Stimulated activated CD4-positive, alpha-beta T cell treated with anti-CD3 and anti-CD28 coated beads, Interleukin-12 subunit alpha, Interleukin-12 subunit beta, amount 100 ng/mL, for 4 hours (primary cell): ENCODE data around the gene TGFA.
A peak's percentile ranks its signal among the peaks of the same experiment; 100 is the strongest.

Source experiments
- DNase-seq: peaks from one replicate; pipeline ENCODE4 v3.0.0-alpha.2; 2020

The TGFA gene

GRCh38 chr2:70553584-70554337 lies at the start of gene TGFA:
Gene TGFA, minus strand, starts transcription at chr2:70553826. Its CDS starts 59 bp downstream, at chr2:70553767.
- DNase-seq, result peak; percentile 59

GRCh38 chr2:70603066-70603465 lies 49.4 kb upstream of the TGFA start:
- DNase-seq, result no peak

- DNase-seq, result no peak
Observed at GRCh38 chr2:70598197-70598596, 44.6 kb upstream of the TGFA start.

GRCh38 chr2:70596739-70597138 lies 43.1 kb upstream of the TGFA start:
- no peak for DNase-seq

DNA sequence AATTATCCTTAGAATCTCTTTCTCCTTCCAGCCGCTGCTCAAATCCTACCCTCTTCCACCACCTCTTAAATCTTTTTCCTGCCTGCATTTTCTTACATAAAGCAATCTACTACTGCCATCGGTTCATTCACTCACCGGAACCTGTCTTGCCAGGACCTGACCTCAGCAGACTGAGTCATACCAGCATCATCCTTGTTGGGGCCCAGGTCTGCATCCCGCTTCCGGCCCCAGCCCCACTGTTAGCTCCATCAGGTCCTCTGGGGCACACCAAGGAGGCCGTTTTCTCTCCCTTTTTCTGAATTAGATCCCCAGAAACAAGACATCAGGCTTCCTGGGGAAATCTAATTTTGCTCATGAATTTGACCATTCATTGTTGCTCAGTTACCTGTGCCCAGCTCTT lies 42.7 kb upstream of the TGFA start:
- no peak for DNase-seq

GRCh38 chr2:70583091-70583490 lies 29.5 kb upstream of the TGFA start:
- no peak for DNase-seq

DNA sequence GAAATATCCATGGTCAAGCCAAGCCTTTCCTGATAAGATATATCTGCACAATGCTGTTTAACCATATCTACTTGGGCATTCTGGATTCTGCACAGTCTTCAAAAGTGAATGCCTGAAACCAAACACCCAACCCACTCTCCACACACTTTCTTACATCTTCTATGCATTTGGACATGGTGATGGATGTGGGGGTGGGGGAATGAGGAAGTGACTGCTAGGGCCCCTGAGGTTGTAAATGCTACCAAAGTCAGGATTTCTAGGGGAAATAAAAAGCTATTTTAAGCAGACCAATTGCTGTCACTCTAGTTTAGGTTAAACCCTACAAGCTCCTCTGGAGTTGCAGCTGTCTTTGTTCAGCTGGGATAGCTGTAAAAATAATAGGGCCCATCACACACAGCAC lies 26.7 kb upstream of the TGFA start:
- DNase-seq, result no peak

- no peak for DNase-seq
Observed at GRCh38 chr2:70574618-70575017, 21.0 kb upstream of the TGFA start.

DNA sequence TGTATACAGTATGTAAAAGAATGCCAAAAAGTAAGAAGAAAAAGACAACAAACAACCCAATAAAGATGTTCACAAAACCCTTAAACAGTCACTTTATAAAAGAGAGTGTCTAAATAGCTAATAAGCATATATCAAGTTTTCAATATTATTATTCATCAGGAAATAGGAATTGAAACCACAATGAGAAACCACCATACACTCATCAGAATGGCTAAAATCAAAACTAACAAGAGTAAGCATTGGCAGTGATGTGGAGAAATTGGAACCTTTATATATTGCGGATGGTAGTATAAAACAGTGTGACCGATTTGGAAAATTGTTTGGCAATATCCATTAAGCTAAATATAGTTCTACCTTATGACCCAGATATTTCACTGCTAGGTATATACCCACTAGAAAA lies 20.5 kb upstream of the TGFA start:
- no peak for DNase-seq

- DNase-seq, result no peak
Observed at GRCh38 chr2:70570041-70570661, 16.5 kb upstream of the TGFA start.

GRCh38 chr2:70569559-70569958 lies 15.9 kb upstream of the TGFA start:
- no peak for DNase-seq

- no peak for DNase-seq
Observed at GRCh38 chr2:70566906-70567305, 13.3 kb upstream of the TGFA start.

DNA sequence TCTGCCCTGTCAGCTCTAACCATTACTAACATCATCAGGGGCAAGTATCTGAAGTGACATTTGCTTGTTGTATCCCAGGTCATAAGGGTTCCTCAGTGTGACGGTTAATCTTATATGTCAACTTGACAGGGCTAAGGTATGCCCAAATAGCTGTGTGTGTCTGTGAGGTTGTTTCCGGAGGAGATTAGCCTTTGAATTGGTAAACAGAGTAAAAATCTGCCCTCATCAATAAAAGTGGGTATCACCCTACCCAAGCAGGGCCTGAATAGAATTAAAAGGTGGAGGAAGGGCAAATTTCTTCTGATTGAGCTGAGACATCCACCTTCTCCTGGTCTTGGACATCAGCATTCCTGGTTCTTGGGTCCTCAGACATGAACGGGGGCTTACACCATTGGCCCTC lies 12.8 kb upstream of the TGFA start:
- no peak for DNase-seq

- no peak for DNase-seq
Observed at GRCh38 chr2:70565039-70565731, 11.6 kb upstream of the TGFA start.

GRCh38 chr2:70561893-70562292 lies 8.3 kb upstream of the TGFA start:
- no peak for DNase-seq

DNA sequence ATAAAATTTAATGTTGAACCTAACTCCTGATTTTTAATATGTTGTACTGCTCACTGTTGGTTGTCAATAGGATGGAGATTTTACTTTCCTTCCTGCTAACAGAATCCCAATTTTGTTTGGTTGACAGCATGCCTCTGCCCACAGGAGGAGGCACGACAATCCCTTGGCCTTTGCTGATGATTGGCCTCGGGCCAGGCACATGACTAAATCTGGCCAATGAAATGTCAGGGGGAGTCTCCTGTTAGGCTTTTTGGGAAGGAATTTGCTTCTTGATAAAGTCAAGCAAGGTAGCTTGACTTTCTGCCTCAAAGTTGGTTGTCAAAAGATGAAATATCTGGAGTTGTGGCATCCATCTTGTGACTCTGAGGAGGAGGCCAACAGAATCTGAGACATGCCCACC lies 6.8 kb upstream of the TGFA start:
- no peak for DNase-seq

GRCh38 chr2:70560040-70560439 lies 6.4 kb upstream of the TGFA start:
- DNase-seq, result no peak

DNA sequence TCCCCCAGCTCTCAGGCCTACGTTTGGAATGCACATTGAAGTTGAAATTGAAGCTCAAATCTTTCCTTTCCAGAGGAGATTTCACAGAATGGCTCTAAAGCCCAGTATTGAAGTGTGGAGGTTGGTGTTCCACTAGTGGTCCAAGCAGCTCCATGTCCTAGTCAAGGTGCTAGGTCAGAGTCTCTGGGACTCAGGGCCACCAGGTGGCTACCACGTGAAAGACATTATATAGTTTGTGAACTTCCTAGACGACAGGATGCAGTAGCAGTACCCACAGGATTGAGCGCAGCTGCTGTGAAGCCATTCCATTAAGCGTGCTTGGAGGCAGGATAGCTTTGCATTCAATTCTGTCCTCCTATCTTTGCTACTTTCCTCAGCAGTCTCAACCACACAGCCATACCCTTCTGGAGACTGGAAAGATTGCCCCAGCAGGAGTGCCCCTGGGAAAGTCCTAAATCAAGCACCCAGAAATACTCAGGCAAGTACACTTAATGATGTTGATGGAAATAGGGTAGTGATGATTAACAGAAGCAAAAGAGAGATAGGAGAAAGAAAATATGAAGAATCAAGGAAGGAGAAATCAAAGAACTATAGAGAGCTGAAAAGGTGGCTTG lies 4.7 kb upstream of the TGFA start:
- no peak for DNase-seq

GRCh38 chr2:70557171-70557838 lies 3.7 kb upstream of the TGFA start:
- no peak for DNase-seq

- DNase-seq, result no peak
Observed at GRCh38 chr2:70556608-70557007, 3.0 kb upstream of the TGFA start.

- no peak for DNase-seq
Observed at GRCh38 chr2:70554338-70554892, 789 bp upstream of the TGFA start.

DNA sequence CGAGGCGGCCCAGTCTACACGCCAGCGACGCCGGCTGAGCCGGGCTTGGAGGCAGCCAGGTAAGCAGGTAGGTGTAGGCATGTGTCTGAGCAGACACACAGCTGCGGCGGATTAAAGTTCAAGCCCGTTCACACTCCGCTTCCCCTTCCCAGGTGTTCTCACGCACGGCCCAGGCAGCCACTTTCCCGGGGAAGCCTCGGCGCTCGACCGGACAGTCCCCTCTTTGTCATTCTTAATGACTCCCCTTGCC lies 367 bp downstream of the TGFA start:
- DNase-seq, result no peak
